Activated CD8-positive, alpha-beta memory T cell treated with anti-CD3 and anti-CD28 coated beads, Interleukin-2, amount 50 U/mL, for 24 hours (primary cell): Measurements from ENCODE around the gene BBOX1.
"Not testable (repeated sequence)": the region's sequence is repeated elsewhere in the genome, so short reads cannot be mapped to it uniquely, and the experiment has no call there.

Source experiments
- DNase-seq: peaks from one replicate; pipeline ENCODE4 v3.0.0-alpha.2; 2020; ENCODE audit errors: extremely low read depth

The BBOX1 gene

GRCh38 chr11:27040302-27041115 lies at the start of gene BBOX1:
Gene BBOX1 (plus strand): TSS chr11:27040815. CDS start chr11:27055431, 14,616 bp downstream.
- DNase-seq, result no peak

- no peak for DNase-seq
Measured at GRCh38 chr11:26992031-26992541, 48.5 kb upstream of the BBOX1 start.

GRCh38 chr11:26993965-26994457 lies 46.6 kb upstream of the BBOX1 start, which contains the start of gene FIBIN:
Gene FIBIN (plus strand): TSS chr11:26994112. CDS start chr11:26994527, 415 bp downstream.
- no peak for DNase-seq

GRCh38 chr11:26994631-26995095 lies 46.0 kb upstream of the BBOX1 start:
- DNase-seq, result no peak

- DNase-seq, result no peak
Measured at GRCh38 chr11:26995701-26996460, 44.7 kb upstream of the BBOX1 start.

- DNase-seq, result no peak
Measured at GRCh38 chr11:26997378-26997777, 43.2 kb upstream of the BBOX1 start.

- DNase-seq, result not testable (repeated sequence)
Measured at GRCh38 chr11:27001136-27001730, 39.4 kb upstream of the BBOX1 start.

GRCh38 chr11:27002431-27002830 lies 38.2 kb upstream of the BBOX1 start:
- DNase-seq, result no peak

- no peak for DNase-seq
Measured at GRCh38 chr11:27002838-27003237, 37.8 kb upstream of the BBOX1 start.

- no peak for DNase-seq
Measured at GRCh38 chr11:27004103-27004502, 36.5 kb upstream of the BBOX1 start.

GRCh38 chr11:27008811-27009535 lies 31.6 kb upstream of the BBOX1 start:
- DNase-seq, result no peak

- no peak for DNase-seq
Measured at GRCh38 chr11:27011560-27012233, 28.9 kb upstream of the BBOX1 start.

- DNase-seq, result no peak
Measured at GRCh38 chr11:27012234-27012921, 28.2 kb upstream of the BBOX1 start.

- no peak for DNase-seq
Measured at GRCh38 chr11:27013781-27014361, 26.7 kb upstream of the BBOX1 start.

GRCh38 chr11:27018902-27019529 lies 21.6 kb upstream of the BBOX1 start:
- no peak for DNase-seq

GRCh38 chr11:27020751-27021150 lies 19.9 kb upstream of the BBOX1 start:
- DNase-seq, result no peak

- no peak for DNase-seq
Measured at GRCh38 chr11:27022659-27023251, 17.9 kb upstream of the BBOX1 start.

- DNase-seq, result no peak
Measured at GRCh38 chr11:27024865-27025264, 15.8 kb upstream of the BBOX1 start.
